HG02759 (cell line): ENCODE results near the gene DVL1.
"Not testable (repeated sequence)": the region's sequence is repeated elsewhere in the genome, so short reads cannot be mapped to it uniquely, and the experiment has no call there.

Source experiments
- ATAC-seq: cut with Tn5 transposase; IDR thresholded peaks from one replicate; pipeline ENCODE4 v1.9.1; 2021; ENCODE audit warnings: mild to moderate bottlenecking, moderate library complexity; ENCODE audit not compliant: unreplicated experiment

Gene DVL1

DNA sequence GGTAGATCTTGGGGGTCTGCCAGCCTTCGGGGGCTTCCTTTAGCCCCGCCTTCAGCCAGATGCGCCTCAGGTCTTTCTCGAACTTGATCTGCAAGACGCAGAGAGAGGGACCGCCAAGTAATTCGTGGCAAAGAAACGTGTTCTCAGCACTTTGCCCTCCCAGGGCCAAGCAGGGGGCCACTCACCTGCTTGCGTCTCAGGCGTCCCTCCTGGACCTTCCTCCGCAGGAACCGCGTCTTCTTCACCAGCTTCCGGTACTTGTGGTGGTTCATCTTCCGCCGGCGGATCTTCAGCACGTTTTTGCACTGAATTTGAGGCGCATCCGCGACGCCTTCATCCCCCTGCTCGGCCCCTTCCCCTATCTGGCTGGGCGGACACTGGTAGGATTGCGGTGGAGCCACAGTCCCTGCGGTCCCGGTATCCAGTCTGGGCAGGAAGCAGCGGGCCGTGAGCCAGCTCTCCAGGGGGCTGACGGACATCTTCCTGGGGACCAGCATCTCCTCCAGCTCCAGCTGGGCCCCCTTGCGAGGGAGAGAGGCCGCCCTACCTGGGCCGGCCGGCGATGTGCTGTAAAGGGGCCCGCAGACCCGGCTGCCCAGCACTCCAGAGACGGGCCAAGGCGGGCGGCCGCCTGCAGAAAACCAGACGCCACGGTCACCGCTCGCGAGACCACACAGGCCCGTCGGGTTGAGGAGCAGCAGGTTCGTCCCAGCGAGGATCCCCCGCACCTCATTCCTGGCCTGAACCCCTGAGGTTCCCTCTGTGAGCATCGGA is 24.8 kb upstream of the DVL1 start:
- no peak for ATAC-seq

GRCh38 chr1:1373051-1373814 is 24.0 kb upstream of the DVL1 start:
- ATAC-seq = no peak

GRCh38 chr1:1371746-1372711 is 22.8 kb upstream of the DVL1 start:
- no peak for ATAC-seq

DNA sequence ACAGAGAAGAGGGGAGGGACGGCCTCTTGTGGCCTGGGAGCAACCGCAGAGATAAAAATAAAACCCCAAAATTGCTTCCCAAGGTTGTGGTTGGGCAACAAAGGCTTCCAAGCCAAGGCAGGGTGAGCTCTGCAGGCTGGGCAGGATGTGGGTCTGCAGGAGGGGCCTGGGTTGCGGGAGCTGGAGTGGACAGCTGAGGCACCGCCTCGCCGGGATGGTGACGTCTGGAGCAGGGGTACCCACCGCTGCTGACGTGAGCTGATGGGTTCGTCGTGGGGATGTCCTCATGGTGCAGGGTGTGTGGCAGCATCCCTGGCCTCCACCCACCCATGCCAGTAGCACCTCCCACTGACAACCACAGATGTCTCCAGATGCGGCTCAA is 22.1 kb upstream of the DVL1 start:
- ATAC-seq = no peak

DNA sequence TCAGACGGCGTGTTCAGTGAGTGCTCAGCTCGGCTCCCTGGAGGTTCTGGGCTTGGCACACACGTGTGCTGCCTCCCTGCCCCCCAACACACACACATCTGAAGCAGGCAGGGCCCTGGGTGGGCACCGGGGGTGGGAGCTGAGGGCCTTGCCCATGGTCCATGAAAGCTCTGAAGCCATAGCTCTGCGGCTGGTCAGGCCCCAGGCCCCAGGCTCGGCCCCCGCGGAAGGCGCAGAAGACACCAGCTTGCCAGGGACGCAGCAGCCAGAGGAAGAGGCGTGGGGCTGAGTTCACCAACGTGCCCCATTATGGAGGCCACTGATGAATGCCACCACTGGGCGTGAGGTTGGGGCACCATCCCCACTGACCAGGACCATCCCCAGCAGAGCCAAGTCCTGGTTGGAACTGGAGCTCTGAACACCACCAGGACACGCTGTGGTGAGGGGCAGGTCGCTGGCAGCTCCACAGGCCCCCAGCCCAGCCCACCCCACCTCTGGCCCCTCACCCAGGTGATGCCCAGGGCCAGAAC is 21.6 kb upstream of the DVL1 start:
- no peak for ATAC-seq

DNA sequence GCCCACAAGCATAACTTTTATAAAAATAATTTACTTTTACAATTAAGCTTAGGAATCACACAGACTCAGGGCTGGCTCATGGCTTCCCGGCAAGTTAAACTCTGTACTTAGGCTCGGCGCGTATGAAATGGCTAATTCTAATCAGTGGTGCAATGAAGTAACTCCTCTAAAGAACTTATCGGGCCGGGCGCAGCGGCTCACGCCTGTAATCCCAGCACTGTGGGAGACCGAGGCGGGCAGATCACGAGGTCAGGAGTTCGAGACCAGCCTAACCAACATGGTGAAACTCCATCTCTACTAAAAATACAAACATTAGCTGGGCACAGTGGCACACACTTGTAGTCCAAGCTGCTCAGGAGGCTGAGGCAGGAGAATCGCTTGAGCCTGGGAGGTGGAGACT is 20.9 kb upstream of the DVL1 start:
- not testable (repeated sequence) for ATAC-seq

GRCh38 chr1:1367315-1367714 is 18.1 kb upstream of the DVL1 start:
- no peak for ATAC-seq

DNA sequence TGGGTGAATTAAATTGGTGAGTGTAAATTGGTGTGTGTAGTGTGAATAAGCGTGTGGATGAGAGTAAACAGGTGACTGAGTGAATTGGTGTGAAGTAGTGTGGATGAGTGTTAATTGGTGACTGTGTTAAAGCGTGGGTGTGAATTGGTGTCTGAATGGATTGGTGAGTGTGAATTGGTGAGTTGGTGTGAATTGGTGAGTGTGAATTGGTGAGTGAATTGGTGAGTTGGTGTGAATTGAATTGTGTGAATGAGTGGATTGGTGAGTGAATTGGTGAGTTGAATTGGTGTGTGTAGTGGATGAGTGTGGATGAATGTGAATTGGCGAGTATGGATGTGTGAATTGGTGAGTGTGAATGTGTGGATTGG is 17.5 kb upstream of the DVL1 start:
- no peak for ATAC-seq

DNA sequence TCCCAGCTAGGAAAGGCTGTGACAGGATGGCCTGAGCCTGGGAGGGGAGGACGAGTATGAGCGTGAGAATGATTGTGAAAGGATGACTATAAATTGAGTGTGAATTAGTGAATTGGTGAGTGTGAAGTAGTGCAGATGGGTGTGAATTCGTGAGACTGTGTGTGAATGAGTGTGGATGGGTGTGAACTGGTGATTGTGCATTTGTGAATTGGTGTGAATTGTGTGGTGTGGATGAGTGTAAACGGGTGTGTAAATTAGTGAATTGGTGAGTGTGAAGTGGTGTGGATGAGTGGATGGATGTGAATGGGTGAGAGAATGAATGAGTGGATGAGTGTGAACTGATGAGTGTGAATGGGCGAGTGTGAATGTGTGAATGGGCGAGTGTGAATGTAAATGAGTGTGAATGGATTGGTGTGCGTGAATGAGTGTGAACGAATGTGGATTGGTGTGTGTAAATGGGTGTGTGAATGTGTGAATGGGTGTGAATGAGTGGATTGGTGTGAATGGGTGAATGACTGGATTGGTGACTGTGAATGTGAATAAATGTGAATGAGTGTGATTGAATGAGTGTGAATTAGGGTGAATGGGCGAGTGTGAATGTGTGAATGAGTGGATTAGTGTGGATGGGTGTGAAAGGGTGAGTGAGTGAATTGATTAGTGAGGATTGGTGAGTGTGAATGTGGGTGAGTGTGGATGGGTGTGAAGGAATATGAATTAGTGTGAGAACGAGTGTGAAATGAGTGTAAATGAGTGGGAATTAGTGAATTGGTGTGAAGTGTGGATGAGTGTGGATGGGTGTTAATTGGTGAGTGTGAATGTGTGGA is 16.9 kb upstream of the DVL1 start:
- ATAC-seq = no peak

DNA sequence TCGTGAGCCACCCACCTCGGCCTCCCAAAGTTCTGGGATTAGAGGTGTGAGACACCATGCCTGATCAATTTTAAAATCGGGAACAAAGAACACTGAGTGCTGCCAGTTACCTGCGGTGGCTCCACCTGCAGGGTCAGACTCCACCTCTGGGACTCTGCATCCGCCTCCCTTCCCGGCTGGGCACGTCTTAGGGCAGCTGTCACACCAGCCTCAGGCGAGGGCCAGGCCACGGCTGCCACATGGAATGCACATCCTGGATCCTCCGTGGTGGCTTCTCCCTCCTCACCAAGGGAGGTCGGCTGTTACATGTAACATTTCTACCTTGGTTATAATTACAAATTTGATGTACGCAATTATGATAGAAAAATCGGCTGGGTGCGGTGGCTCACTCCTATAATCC is 15.0 kb upstream of the DVL1 start:
- no peak for ATAC-seq

GRCh38 chr1:1361982-1362423 is 12.8 kb upstream of the DVL1 start:
- no peak for ATAC-seq

GRCh38 chr1:1361233-1361981 is 12.2 kb upstream of the DVL1 start:
- ATAC-seq = no peak

DNA sequence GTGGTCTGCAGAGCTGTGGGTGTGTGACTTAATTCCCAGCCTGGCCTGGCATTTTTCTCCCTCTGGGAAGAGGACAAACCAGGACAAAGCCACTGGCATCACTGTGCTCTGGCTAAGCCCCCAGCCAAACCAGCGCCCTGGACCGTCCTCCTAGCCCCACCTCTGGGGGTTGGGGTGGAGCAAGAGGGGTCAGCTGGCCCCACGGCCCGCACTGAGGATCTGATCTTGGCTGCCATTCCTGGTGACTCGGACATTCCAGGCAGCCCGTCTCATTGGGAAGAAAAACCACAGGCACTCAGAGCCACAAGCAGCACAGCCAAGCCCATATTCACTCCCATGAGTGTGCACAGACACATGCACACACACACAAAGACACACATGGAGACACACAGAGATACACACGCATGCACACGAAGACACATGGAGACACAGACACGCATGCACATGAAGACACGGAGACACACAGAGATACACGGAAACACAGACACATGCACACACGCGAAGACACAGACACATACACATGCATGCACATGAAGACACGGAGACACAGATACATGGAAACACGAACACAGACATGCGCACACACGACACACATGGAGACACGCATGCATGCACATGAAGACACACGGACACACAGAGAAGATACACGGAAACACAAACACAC is 11.4 kb upstream of the DVL1 start:
- ATAC-seq = no peak

DNA sequence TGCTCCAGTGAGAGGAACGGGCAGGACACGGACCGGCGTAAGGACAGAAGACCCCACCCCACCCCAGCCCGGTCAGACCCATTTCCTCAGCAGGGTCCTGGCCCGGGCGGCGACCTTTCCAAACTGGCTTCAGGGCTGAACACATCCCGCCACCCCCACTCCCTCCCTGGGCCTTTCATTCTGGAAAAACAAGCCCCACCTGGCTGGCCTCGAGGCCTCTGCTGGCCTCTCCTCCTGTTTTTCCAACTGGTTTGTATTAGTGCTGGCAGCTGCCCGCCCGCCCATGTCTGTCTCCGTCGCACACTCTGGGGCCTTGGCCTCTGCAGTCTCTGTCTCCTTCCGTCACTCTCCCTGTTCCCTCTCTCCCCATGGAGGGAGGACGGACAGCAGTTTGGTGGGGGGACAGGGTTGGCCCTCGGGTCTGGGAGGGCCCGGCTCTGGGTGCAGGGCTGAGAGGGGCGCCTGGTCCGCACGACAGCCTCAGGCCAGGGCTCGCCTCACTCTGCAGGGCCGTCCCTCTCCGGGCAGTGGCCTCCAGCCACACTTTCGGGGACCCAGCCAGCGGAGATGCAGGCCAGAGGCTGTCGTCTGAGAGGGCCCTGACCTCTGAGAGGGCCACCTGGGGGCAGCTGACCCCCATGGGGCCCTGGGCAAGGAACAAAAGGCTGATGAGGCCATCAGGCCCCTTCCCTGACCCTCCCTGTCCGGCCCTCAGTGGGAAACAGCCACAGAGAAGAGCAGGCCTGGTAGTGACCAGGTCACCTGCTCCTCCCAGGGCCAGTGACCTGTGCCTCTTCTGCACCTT is 10.6 kb upstream of the DVL1 start:
- ATAC-seq = no peak

DNA sequence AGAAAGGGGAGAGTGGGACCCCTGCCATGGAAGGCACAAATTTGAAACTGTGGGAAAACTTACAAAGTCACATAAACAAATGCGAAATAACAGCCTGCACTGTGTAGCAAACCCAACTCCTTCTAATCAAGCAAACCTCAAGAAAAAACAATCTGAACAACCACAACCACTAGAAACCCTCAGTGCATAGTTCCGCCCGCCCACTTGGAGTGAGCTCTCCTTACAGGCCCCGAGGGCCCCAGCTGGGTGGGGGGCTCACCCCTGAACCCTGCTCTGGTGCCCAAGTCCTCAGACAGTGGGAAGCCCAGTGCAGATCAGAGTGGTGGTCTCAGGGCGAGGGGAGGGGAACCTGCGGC is 10.1 kb upstream of the DVL1 start:
- ATAC-seq = no peak

DNA sequence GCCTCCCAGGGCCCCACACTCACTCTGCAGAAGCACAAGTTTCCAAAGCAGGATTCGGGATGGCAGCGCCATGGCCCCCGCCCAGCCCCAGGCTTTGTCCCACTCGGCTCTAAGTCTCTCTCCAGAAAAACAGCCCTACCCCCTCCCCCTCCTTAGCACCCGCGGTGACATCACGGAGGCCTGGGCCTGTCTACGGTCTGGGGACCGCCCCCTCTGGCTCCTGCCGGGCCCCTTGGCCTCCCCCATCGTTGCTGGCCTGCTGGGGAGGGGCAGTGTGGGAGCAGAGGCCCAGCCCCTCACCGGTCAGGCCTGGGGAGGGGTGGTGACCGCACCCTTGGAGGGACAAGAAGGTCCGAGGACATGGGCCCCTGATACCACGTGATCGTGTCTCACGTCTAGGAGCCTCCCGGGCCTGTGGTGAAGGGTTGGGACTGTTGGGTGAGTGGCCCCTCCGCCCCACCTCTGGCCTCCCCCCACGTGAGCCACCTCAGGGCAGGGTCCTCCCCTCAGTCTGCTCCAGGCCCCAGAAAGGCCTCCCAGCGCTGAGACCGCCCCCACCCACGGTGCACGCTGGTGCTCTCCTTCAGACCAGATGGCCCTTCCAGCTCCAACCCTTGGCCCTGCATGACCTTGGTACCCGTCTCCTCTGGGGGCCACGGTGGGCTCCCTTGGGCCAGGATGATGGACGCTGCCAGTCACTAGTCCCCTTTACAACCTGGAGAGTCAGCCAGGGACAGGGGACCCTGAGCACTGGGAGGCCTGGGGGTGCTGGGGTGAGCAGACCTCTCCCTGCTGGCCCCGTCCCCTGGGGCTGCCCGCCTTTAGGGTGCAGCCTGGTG is 9.4 kb upstream of the DVL1 start, which contains the start of gene MXRA8:
MXRA8 (minus strand) TSS at position 123 of the 839 bp plus-strand sequence; CDS start at position 72, 51 bp downstream.
- no peak for ATAC-seq

DNA sequence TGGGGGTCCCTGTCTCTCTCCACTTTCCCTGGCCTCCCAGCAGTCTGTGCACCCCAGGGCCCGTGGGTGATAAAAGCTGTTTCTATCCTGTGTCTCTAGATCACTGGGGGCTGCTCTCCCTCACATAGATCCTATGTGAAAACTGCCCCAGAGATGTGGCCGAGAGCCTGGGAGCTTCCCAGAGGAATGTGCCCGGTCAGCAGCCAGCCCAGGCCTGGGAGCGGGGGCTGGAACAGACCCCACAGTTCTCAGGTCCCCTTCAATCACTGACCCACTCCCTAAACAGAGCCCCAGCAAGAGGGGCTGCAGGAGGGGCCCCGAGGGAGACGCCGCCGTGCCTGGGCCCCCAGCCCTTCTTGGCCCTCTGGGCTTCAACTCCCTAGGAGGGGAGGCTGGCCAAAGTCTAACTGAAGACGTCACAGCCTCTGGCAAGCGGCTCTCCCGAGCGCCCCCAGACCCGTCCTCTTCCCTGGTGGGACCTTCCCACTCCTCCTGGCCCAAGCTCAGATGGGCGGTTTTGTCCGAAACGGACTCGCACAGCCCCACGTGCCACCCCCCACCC is 8.7 kb upstream of the DVL1 start:
- no peak for ATAC-seq
